ENCODE data around the gene ATXN1.
"Not testable (repeated sequence)": the region's sequence is repeated elsewhere in the genome, so short reads cannot be mapped to it uniquely, and the experiment has no call there.

The ATXN1 gene

GRCh38 chr6:16614143-16614542 is 147.1 kb downstream of the ATXN1 start:
- not testable (repeated sequence) for DNase-seq (ENCODE audit: low spot score)

DNA sequence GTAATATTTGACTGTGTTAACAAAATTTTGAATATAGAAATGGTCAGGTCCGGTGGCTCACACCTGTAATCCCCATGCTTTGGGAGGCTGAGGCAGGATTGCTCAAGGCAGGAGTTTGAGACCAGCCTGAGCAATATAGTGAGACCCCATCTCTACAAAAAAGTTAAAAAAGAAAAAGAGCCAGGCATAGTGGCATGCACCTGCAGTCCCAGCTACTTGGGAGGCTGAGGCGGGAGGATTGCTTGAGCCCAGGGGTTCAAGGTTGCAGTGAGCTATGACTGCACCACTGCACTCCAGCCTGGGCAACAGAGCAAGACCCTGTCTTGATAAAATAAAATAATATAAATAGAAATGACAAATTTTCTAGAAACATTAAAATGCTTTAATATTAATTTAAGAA is 147.8 kb downstream of the ATXN1 start:
- not testable (repeated sequence) for DNase-seq (ENCODE audit: low spot score)

- DNase-seq (ENCODE audit: low spot score), result no peak
Observed at GRCh38 chr6:16608444-16608843, 152.8 kb downstream of the ATXN1 start.

GRCh38 chr6:16602035-16602434 is 159.2 kb downstream of the ATXN1 start:
- no peak for DNase-seq (ENCODE audit: low spot score)

GRCh38 chr6:16600701-16601100 is 160.6 kb downstream of the ATXN1 start:
- DNase-seq (ENCODE audit: low spot score), result no peak

GRCh38 chr6:16600026-16600425 is 161.2 kb downstream of the ATXN1 start:
- DNase-seq (ENCODE audit: low spot score), result no peak

DNA sequence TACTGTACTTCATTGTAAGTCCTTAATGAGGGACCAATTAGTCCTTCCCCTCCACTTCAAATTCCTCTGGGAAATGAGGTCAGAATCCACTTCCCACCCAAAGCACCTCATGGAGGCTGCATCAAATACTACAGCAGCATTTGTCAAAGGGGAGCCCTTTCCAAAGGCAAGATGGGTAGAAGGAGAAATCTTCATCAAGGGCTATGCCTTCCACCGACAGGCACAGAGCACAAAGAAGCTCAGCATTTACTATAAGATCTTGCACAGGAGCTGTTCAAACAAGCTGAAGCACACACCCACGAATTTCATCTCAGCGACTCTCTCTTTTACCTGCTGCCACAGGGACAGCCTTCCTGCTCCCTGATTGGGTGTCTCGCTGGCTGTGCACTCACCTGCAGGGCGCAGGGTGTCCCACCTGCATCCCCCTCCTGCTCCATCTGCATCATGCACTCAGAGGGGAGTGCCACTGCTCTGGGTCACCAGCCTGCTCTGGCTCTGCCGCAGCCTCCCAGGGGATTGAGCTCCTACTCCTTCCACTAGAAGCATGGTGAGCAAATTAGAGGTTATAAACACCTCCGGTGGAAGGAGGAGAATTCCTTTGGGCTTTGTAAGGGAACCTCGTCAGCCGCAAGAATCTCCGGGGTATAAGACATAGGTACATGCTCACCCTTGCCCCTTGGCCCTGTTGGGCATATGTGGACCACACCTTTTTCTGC is 164.5 kb downstream of the ATXN1 start:
- DNase-seq (ENCODE audit: low spot score), result no peak

- no peak for DNase-seq (ENCODE audit: low spot score)
Observed at GRCh38 chr6:16595514-16596120, 165.6 kb downstream of the ATXN1 start.

- no peak for DNase-seq (ENCODE audit: low spot score)
Observed at GRCh38 chr6:16594849-16595248, 166.4 kb downstream of the ATXN1 start.

DNA sequence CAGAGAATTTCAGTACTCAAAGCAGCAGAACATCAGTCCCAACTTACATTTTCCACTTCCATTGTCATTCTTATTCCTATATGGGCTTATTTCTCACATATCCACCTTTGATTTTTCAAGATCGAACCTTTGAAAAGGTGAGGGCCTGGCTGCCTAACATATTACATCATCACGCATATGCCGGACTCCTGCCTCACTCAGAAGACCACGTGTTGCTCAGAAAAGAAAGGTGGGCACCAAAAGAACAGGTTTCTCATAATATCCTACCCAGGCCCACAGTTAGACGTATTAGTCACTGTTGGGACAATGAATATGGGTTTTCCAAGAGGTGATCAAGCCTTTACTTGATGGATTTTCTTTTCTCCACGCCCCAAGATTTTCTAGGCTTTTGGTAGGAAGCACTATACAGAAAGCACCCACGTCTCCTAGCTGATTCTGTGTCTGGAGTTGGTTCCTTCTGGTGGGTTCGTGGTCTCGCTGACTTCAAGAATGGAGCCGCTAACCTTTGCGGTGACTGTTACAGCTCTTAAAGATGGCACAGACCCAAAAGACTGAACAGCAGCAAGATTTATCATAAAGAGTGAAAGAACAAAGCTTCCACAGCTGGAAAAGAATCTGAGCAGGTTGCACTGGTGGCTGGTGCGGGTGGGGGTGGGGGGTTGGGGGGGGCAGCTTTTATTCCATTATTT is 168.9 kb downstream of the ATXN1 start:
- DNase-seq (ENCODE audit: low spot score), result no peak

- no peak for DNase-seq (ENCODE audit: low spot score)
Observed at GRCh38 chr6:16591396-16592222, 169.7 kb downstream of the ATXN1 start.

GRCh38 chr6:16585805-16586204 is 175.5 kb downstream of the ATXN1 start:
- DNase-seq (ENCODE audit: low spot score), result peak; percentile 20

DNA sequence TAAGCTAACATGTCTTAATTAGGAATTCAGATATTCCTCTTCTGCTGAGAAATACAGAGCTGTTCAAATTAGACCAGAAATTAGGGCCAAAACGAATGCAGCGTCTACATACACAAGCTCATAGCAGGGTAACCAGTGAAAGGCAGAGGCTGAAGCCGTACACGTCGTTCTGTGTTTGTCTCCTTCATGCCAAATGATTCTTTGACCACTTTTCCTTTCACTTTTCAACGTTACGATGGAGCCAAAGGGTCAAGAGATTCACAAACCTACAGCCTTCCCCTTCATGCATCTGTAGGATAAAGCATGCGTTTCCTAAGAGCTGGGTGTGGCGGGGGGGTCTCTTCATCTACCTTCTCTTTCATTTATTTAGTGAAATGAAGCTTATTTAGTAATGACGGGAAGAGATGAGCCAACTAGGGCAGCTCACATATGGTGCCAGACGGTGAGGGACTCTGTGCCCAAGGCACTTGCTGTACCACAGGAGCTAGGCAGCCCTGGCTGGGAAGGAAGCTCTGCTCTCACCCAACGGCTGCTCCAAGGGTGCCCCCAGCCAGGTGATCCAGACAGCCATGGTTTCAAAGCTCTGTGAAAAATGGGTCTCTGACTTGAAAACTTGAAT is 178.0 kb downstream of the ATXN1 start:
- DNase-seq (ENCODE audit: low spot score), result no peak

GRCh38 chr6:16582446-16583143 is 178.7 kb downstream of the ATXN1 start:
- DNase-seq (ENCODE audit: low spot score), result peak; percentile 23

DNA sequence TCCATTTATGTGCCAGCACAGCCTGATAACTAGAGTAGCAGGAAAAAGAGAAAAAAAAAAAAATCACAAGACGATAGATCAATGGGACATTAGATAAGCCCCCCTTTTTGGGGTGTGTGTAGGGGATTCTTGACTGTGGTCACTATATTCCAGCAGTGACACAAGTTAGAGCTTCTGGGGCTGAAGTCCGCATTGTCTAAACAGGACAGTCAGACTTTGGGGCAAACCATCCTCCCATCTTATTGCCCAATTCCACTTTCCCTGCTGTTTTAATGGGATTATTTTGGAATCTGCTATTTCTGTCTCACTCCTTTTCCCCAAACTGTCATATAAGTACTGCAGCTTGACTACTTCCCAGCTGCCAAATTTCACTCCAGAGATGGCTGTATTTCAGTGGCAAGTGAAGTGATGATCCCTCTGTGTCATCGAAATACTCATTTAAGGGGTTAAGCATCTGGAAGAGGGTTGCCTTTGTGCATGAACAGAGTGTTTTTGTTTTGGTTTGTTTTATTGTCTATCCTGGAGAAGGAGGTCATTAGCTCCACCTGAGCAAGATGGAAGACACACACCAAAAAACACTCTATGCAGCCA is 182.5 kb downstream of the ATXN1 start:
- DNase-seq (ENCODE audit: low spot score), result no peak

DNA sequence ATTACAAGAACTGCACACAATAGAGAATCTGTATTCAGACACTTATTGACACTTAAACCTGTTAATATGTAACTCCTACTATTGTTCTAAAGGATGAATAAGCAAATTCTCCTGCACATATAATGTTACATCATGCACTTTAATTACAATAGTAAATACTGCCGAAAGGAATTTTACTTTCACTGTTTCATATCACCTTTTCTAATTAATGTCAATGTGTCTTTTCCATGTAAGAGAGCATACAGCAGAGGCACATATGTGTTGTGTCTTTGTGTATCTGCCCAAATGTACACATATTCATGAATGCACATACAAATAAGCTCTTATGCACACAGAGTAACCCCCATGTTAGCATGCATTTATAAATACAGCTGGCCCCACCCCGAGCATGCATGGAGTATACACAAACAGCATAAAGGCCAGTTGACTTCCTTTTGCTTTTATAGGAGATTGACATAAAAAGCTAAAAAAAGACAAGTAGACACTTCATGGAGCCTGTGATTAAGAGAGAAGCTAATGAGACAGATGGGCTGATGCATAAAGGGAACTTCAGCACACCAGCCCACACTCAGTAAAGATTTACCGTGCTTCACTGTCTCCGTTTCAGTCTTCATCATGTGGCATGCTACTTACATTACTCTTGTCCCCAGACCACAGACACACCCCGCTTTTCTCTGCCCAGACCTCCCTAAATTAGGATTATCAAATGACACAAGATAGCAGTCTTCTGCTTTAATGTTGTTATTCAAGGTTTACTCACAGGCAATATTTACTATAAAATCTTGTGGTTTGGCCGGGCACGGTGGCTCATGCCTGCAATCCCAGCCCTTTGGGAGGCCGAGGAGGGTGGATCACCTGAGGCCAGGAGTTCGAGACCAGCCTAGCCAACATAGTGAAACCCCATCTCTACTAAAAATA is 184.6 kb downstream of the ATXN1 start:
- DNase-seq (ENCODE audit: low spot score), result peak; percentile 75

DNA sequence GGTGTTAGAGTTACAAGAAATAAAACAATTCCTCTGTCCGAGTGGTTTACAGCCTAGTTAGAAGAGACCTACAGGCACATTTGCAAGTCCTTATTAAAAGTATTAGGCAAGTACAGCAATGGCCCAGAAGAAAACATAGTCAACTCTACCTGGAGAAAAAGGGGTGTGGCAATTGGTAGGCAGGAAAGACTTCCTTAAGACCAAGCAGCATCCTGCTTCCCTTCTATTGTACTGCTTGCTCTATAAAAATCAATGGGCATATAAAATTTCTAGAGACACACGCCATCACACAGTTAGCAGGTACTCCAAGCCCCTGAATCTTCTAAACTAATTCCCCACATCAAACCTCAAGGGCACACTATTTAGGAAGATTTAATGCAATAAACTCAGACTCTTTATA is 185.6 kb downstream of the ATXN1 start:
- peak; percentile 15 for DNase-seq (ENCODE audit: low spot score)

GRCh38 chr6:16572943-16573342 is 188.3 kb downstream of the ATXN1 start:
- no peak for DNase-seq (ENCODE audit: low spot score)

- no peak for DNase-seq (ENCODE audit: low spot score)
Observed at GRCh38 chr6:16572317-16572716, 188.9 kb downstream of the ATXN1 start.

GRCh38 chr6:16570946-16571345 is 190.3 kb downstream of the ATXN1 start:
- no peak for DNase-seq (ENCODE audit: low spot score)
